HepG2 (cell line): ENCODE measurements around the gene EPB41L4A. TPM values are rescaled to one million over a fixed set of nuclear protein-coding genes. Genes with fewer than 3 reads are reported as not detected.

Experiments used
- ATAC-seq: fragments of 200-7000 bp; cut with Tn5 transposase; 3 replicates; pipeline ENCODE4 v1.9.1; 2020; ENCODE audit warnings: mild to moderate bottlenecking, moderate library complexity
- BruUV-seq: library from RNA; stranded (reverse); fragments of 400-500 nt; replicated peaks from 2 replicates; lab custom pipeline; 2021; lab: Mats Ljungman, UMichigan
- CTCF ChIA-PET: fragments of 300-600 bp; formaldehyde crosslinking; extraction: SDS; loops from one replicate; lab custom pipeline; 2021; ENCODE audit warnings: low total read pairs, inconsistent platforms, low intra/inter-chr PET ratio; lab: Yijun Ruan, JAX
- POLR2A ChIA-PET: fragments of 350-600 bp; sonication (Branson Sonifier 250); formaldehyde crosslinking; loops from one replicate; lab custom pipeline; 2020; ENCODE audit warnings: antibody characterized with exemption, inconsistent platforms; lab: Yijun Ruan, JAX
- DNase-seq: peaks from one replicate; pipeline ENCODE4 v3.0.0-alpha.2; 2015; ENCODE audit warnings: low spot score
- FAIRE-seq: peaks from 3 replicates; lab custom pipeline; 2011; peaks lifted over from hg19 to GRCh38; lab: Jason Lieb, UNC
- H2AFZ ChIP-seq: one replicate; pipeline ENCODE4 v1.6.1; 2011; ENCODE audit warnings: low read length, inconsistent platforms
- H3K27ac ChIP-seq: fragments of 300-600 bp; 3 replicates; pipeline ENCODE4 v1.8.0; 2011; ENCODE audit warnings: mixed run types, mild to moderate bottlenecking, mixed read lengths, low read length, inconsistent platforms; ENCODE audit not compliant: insufficient read depth; ENCODE audit errors: extremely low read length
- H3K27me3 ChIP-seq, 2 experiments: fragments of 200-600 bp in 1 of 2; 2 replicates in 1 of 2; 3 replicates in 1 of 2; pipeline versions ENCODE4 v1.6.0 to v1.8.0; 2011; ENCODE audit warnings: low read length in 2 of 2, mild to moderate bottlenecking in 2 of 2, moderate library complexity in 2 of 2, inconsistent platforms in 1 of 2; ENCODE audit not compliant: insufficient read depth in 2 of 2, control insufficient read depth in 1 of 2
- H3K36me3 ChIP-seq, 2 experiments: fragments of 200-600 bp in 1 of 2; replicated peaks in 1 of 2; 2 replicates in 1 of 2; 3 replicates in 1 of 2; pipeline versions ENCODE4 v1.5.1 to v1.8.0; 2011; ENCODE audit warnings: low read length in 2 of 2, inconsistent platforms in 1 of 2; ENCODE audit not compliant: insufficient read depth in 2 of 2, control insufficient read depth in 1 of 2
- H3K4me1 ChIP-seq: 2 replicates; pipeline ENCODE4 v1.5.1; 2012; ENCODE audit warnings: low read length, inconsistent platforms; ENCODE audit not compliant: insufficient read depth
- H3K4me2 ChIP-seq: 2 replicates; pipeline ENCODE4 v1.6.0; 2011; ENCODE audit warnings: low read depth, low read length, inconsistent platforms
- H3K4me3 ChIP-seq, 3 experiments: fragments of 200-600 bp in 1 of 3; sonication (generic), shearing (Covaris generic) in 1 of 3; replicated peaks in 1 of 3; 2 replicates each; pipeline ENCODE4 v1.5.1; 2011 to 2016; ENCODE audit warnings: low read length in 3 of 3, inconsistent platforms in 2 of 3, low read depth in 2 of 3, mild to moderate bottlenecking in 2 of 3, control low read depth in 1 of 3, mixed read lengths in 1 of 3; ENCODE audit not compliant: insufficient read depth in 1 of 3
- H3K79me2 ChIP-seq: one replicate; pipeline ENCODE4 v1.6.1; 2011; ENCODE audit warnings: low read length, inconsistent platforms; ENCODE audit not compliant: insufficient read depth
- H3K9ac ChIP-seq: 2 replicates; pipeline ENCODE4 v1.6.0; 2011; ENCODE audit warnings: mild to moderate bottlenecking, low read depth, low read length, inconsistent platforms; ENCODE audit not compliant: insufficient read depth
- H3K9me3 ChIP-seq: 2 replicates; pipeline ENCODE4 v1.5.1; 2012; ENCODE audit warnings: mild to moderate bottlenecking, low read length
- H4K20me1 ChIP-seq: 2 replicates; pipeline ENCODE4 v1.6.0; 2011; ENCODE audit warnings: inconsistent platforms, mild to moderate bottlenecking, low read length, moderate library complexity; ENCODE audit not compliant: insufficient read depth
- AGO2 ChIP-seq: fragments of 200-400 bp; formaldehyde crosslinking; optimal IDR thresholded peaks from 2 replicates; pipeline ENCODE3; 2017; ENCODE audit warnings: mild to moderate bottlenecking, low read depth, low read length, moderate library complexity
- CEBPZ ChIP-seq: IDR thresholded peaks from 2 replicates; pipeline ENCODE4 v1.6.1; 2012; ENCODE audit warnings: low read length, improper control_type of control experiment
- CREB3 ChIP-seq: sonication (generic); formaldehyde crosslinking; IDR thresholded peaks from 2 replicates; pipeline ENCODE4 v1.5.0; 2020; ENCODE audit warnings: missing genetic modification reagents
- ELF1 ChIP-seq: sonication (generic); formaldehyde crosslinking; IDR thresholded peaks from 2 replicates; pipeline ENCODE4 v1.4.0; 2020; ENCODE audit warnings: missing genetic modification reagents
- FOXO1 ChIP-seq: sonication (generic); formaldehyde crosslinking; IDR thresholded peaks from 2 replicates; pipeline ENCODE4 v1.4.0; 2020; ENCODE audit warnings: missing genetic modification reagents
- HMG20A ChIP-seq: IDR thresholded peaks from 2 replicates; pipeline ENCODE4 v1.6.1; 2016; ENCODE audit warnings: borderline replicate concordance
- HNRNPH1 ChIP-seq: fragments of 200-400 bp; formaldehyde crosslinking; optimal IDR thresholded peaks from 2 replicates; pipeline ENCODE3; 2017; ENCODE audit warnings: mild to moderate bottlenecking, low read depth, low read length
- KAT7 ChIP-seq: IDR thresholded peaks from 2 replicates; pipeline ENCODE4 v1.6.1; 2018; ENCODE audit warnings: borderline replicate concordance, missing compliant biosample characterization
- KLF12 ChIP-seq: sonication (generic); formaldehyde crosslinking; IDR thresholded peaks from 2 replicates; pipeline ENCODE4 v1.4.0; 2020; ENCODE audit warnings: missing genetic modification reagents, borderline replicate concordance
- KLF15 ChIP-seq: sonication (generic); formaldehyde crosslinking; IDR thresholded peaks from 2 replicates; pipeline ENCODE4 v1.8.1; 2023; ENCODE audit warnings: borderline replicate concordance, mild to moderate bottlenecking, inconsistent platforms, missing genetic modification reagents, mixed read lengths
- KLF6 ChIP-seq: IDR thresholded peaks from 2 replicates; pipeline ENCODE4 v1.8.0; 2016; ENCODE audit warnings: missing biosample characterization, missing genetic modification reagents
- NBN ChIP-seq: fragments of 450-650 bp; conservative IDR thresholded peaks from 2 replicates; pipeline ENCODE4 v1.6.1; 2017
- NFYC ChIP-seq: IDR thresholded peaks from 2 replicates; pipeline ENCODE4 v1.6.1; 2016; ENCODE audit warnings: missing genetic modification reagents, missing compliant biosample characterization
- RERE ChIP-seq: IDR thresholded peaks from 2 replicates; pipeline ENCODE4 v1.6.1; 2016; ENCODE audit warnings: low read depth, missing genetic modification reagents, missing compliant biosample characterization
- ZNF382 ChIP-seq: sonication (generic); formaldehyde crosslinking; IDR thresholded peaks from 2 replicates; pipeline ENCODE4 v1.5.0; 2020; ENCODE audit warnings: missing genetic modification reagents, mild to moderate bottlenecking, borderline replicate concordance
- ZNF484 ChIP-seq: sonication (generic); formaldehyde crosslinking; IDR thresholded peaks from 2 replicates; pipeline ENCODE4 v1.5.1; 2020; ENCODE audit warnings: mild to moderate bottlenecking, low read depth, missing genetic modification reagents, borderline replicate concordance
- WGBS: methylation state at CpG from one replicate; pipeline ENCODE4 v1.1.6; 2017; ENCODE audit warnings: low lambda C conversion rate; 5-methylcytosine and 5-hydroxymethylcytosine counted together
- in situ Hi-C: cut with HindIII; loops from 2 replicates; pipeline ENCODE4 v1.10.0; 2017; ENCODE audit warnings: low pct_unique_long_range_greater_than_20kb; ENCODE audit not compliant: extremely low pct_ligation_motif_present
- intact Hi-C: fragments of 100-400 bp; cut with micrococcal nuclease; formaldehyde crosslinking; loops from one replicate; pipeline ENCODE4 v1.10.0; 2022; ENCODE audit not compliant: unreplicated experiment
- polyA plus RNA-seq, 8 experiments: library from polyadenylated mRNA; depleted of rRNA in 3 of 8; stranded (reverse) in 7 of 8; unstranded in 1 of 8; fragments of >200 nt; fragmentation: Illumina TruSeq in 4 of 8; extraction: Trizol in 4 of 8; gene quantifications; 2 replicates each; pipeline versions ENCODE4 v1.2.1 to v1.2.3, GENCODE V29; 2011 to 2016; ENCODE audit warnings: low read depth in 4 of 8, missing spikeins in 1 of 8, mixed read lengths in 1 of 8; ENCODE audit not compliant: insufficient read depth in 1 of 8
- total RNA-seq, 5 experiments: library from RNA; depleted of rRNA; stranded (reverse); fragments of >200 nt; fragmentation: Illumina TruSeq; extraction: Trizol; gene quantifications; 2 replicates each; pipeline ENCODE4 v1.2.3, GENCODE V29; 2016; ENCODE audit warnings: low read depth in 1 of 5

EPB41L4A gene
- total and polyA plus RNA-seq, 2 of the 13 experiments (the other 11 are each of a cell fraction or from before 2014, with no cell fraction given): 0.07 TPM; not detected in 1

GRCh38 chr5:112317866-112318265 lies 101.2 kb downstream of the EPB41L4A start (continued):
- TF ChIP-seq CREB3 (CRISPR knock-in tag) (no peak), NBN (no peak), RERE (CRISPR knock-in tag) (no peak), AGO2 (no peak), KLF6 (CRISPR knock-in tag) (no peak)

- Histone ChIP-seq H3K9ac (no peak overlapping the region), H3K4me3 (no peak overlapping the region), H3K4me1 (no peaks in the 10 kb centered on the region), H3K79me2 (no peaks in the 10 kb centered on the region), H3K27ac (no peak overlapping the region), H2AFZ (no peak overlapping the region), H3K9me3 (no peaks in the 10 kb centered on the region), H3K4me2 (no peak overlapping the region), H3K36me3 (no peaks in the 10 kb centered on the region), H3K27me3 (no peaks in the 10 kb centered on the region), H4K20me1 (no peaks in the 10 kb centered on the region)
- CTCF ChIA-PET: no interaction called here
- BruUV-seq: no TSS peak
- 3% methylated on average over 2 of the region's 2 CpGs for WGBS
- DNase-seq: no peak
- intact Hi-C loops: no loop called here
- in situ Hi-C loops: no loop called here
- FAIRE-seq: no peak
- no peak for ATAC-seq
- POLR2A ChIA-PET: no interaction called here
- TF ChIP-seq HMG20A (CRISPR knock-in tag): no peak
- TF ChIP-seq HNRNPH1: no peak
- no peak for TF ChIP-seq KLF15
- no peak for TF ChIP-seq FOXO1 (CRISPR knock-in tag)
- TF ChIP-seq CEBPZ: no peak
- TF ChIP-seq ZNF484: no peak
- TF ChIP-seq ELF1 (CRISPR knock-in tag): no peak
- no peak for TF ChIP-seq KLF12 (CRISPR knock-in tag)
- TF ChIP-seq KAT7 (CRISPR knock-in tag): no peak
- no peak for TF ChIP-seq ZNF382 (CRISPR knock-in tag)
- TF ChIP-seq NFYC: no peak
These were observed 102.3 kb downstream of the EPB41L4A start for GRCh38 chr5:112316731-112317130.
